K562 (cell line): ENCODE results near the gene ZC3H10. TPM values are rescaled to one million over a fixed set of nuclear protein-coding genes. Genes with fewer than 3 reads are reported as not detected.
A peak's percentile ranks its signal among the peaks of the same experiment; 100 is the strongest.

Experiments used
- ATAC-seq: fragments of 200-7000 bp; cut with Tn5 transposase; 3 replicates; pipeline ENCODE4 v1.9.1; 2020; ENCODE audit warnings: moderate library complexity
- BruUV-seq: library from RNA; stranded (reverse); fragments of 400-500 nt; replicated peaks from 2 replicates; lab custom pipeline; 2021; lab: Mats Ljungman, UMichigan
- CTCF ChIA-PET: fragments of 300-600 bp; formaldehyde crosslinking; extraction: SDS; loops from one replicate; lab custom pipeline; 2021; ENCODE audit warnings: low intra/inter-chr PET ratio; lab: Yijun Ruan, JAX
- POLR2A ChIA-PET: fragments of 300-600, 350-650 bp; sonication (Branson Sonifier 250); formaldehyde crosslinking; extraction: SDS; loops from one replicate; lab custom pipeline; 2021; ENCODE audit warnings: antibody characterized with exemption, inconsistent platforms; lab: Yijun Ruan, JAX
- DNase-seq, 4 experiments: peaks; one replicate each; pipeline versions ENCODE4 v3.0.0 to v3.0.0-alpha.2; 2011 to 2018; ENCODE audit warnings: low spot score in 3 of 4, mixed read lengths in 3 of 4; ENCODE audit errors: extremely low read depth in 1 of 4
- FAIRE-seq: peaks from 2 replicates; lab custom pipeline; 2011; peaks lifted over from hg19 to GRCh38; lab: Jason Lieb, UNC
- H2AFZ ChIP-seq: 2 replicates; pipeline ENCODE4 v1.6.0; 2011; ENCODE audit warnings: low read depth, low read length, control low read depth, inconsistent platforms
- H3K27ac ChIP-seq: fragments of 200-600 bp; 3 replicates; pipeline ENCODE4 v1.8.0; 2011; ENCODE audit warnings: low read depth, mild to moderate bottlenecking, control low read depth, inconsistent platforms, low read length, moderate library complexity, mixed read lengths; ENCODE audit errors: extremely low read depth
- H3K27me3 ChIP-seq, 2 experiments: fragments of 300-600 bp in 1 of 2; 2 replicates in 1 of 2; 3 replicates in 1 of 2; pipeline versions ENCODE4 v1.6.0 to v1.8.0; 2011; ENCODE audit warnings: inconsistent platforms in 2 of 2, low read length in 2 of 2, mild to moderate bottlenecking in 1 of 2, mixed read lengths in 1 of 2, moderate library complexity in 1 of 2; ENCODE audit not compliant: control insufficient read depth in 2 of 2, insufficient read depth in 2 of 2
- H3K36me3 ChIP-seq: fragments of 300-600 bp; 3 replicates; pipeline ENCODE4 v1.8.0; 2011; ENCODE audit warnings: mild to moderate bottlenecking, low read length, inconsistent platforms; ENCODE audit not compliant: control insufficient read depth, insufficient read depth
- H3K4me1 ChIP-seq, 2 experiments: fragments of 200-600 bp in 1 of 2; replicated peaks in 1 of 2; 2 replicates in 1 of 2; 3 replicates in 1 of 2; pipeline versions ENCODE4 v1.5.1 to v1.8.0; 2011; ENCODE audit warnings: inconsistent platforms in 2 of 2, low read length in 2 of 2, mild to moderate bottlenecking in 1 of 2, mixed read lengths in 1 of 2, moderate library complexity in 1 of 2; ENCODE audit not compliant: control insufficient read depth in 2 of 2, insufficient read depth in 2 of 2
- H3K4me2 ChIP-seq: 2 replicates; pipeline ENCODE4 v1.6.1; 2011; ENCODE audit warnings: low read length, control low read depth, inconsistent platforms, mixed read lengths; ENCODE audit not compliant: insufficient read depth
- H3K4me3 ChIP-seq: fragments of 200-600 bp; sonication (generic), shearing (Covaris generic); 2 replicates; pipeline ENCODE4 v1.5.1; 2016; ENCODE audit warnings: control low read depth, inconsistent platforms
- H3K79me2 ChIP-seq: fragments of 200-600 bp; 3 replicates; pipeline ENCODE4 v1.8.0; 2011; ENCODE audit warnings: low read length, inconsistent platforms; ENCODE audit not compliant: control insufficient read depth, insufficient read depth
- H3K9ac ChIP-seq, 2 experiments: 2 replicates each; pipeline versions ENCODE4 v1.6.0 to v1.6.1; 2011; ENCODE audit warnings: low read depth in 2 of 2, low read length in 2 of 2, control low read depth in 1 of 2, inconsistent platforms in 1 of 2, mild to moderate bottlenecking in 1 of 2, mixed read lengths in 1 of 2; ENCODE audit not compliant: insufficient read depth in 1 of 2
- H3K9me1 ChIP-seq: one replicate; pipeline ENCODE4 v1.6.0; 2011; ENCODE audit warnings: inconsistent platforms, mild to moderate bottlenecking, low read length, moderate library complexity; ENCODE audit not compliant: control insufficient read depth, insufficient read depth
- H3K9me3 ChIP-seq: replicated peaks from 2 replicates; pipeline ENCODE4 v1.5.1; 2011; ENCODE audit warnings: low read depth, low read length, inconsistent platforms; ENCODE audit not compliant: control insufficient read depth, insufficient read depth
- H4K20me1 ChIP-seq: replicated peaks from 2 replicates; pipeline ENCODE4 v1.6.1; 2011; ENCODE audit warnings: low read length, inconsistent platforms, mixed read lengths; ENCODE audit not compliant: control insufficient read depth, insufficient read depth
- ATF1 ChIP-seq, 2 experiments: fragments of 450-650 bp in 1 of 2; IDR thresholded peaks; 2 replicates each; pipeline ENCODE4 v1.6.1; 2016; ENCODE audit warnings: missing compliant biosample characterization in 1 of 2, missing genetic modification characterization in 1 of 2
- ATF7 ChIP-seq: fragments of 450-650 bp; IDR thresholded peaks from 2 replicates; pipeline ENCODE4 v1.7.1; 2014; ENCODE audit warnings: mild to moderate bottlenecking, moderate library complexity
- C11orf30 ChIP-seq: fragments of 450-650 bp; IDR thresholded peaks from 2 replicates; pipeline ENCODE4 v1.6.1; 2016; ENCODE audit warnings: low read depth, mild to moderate bottlenecking
- CBFA2T3 ChIP-seq: fragments of 450-650 bp; IDR thresholded peaks from 2 replicates; pipeline ENCODE4 v1.6.1; 2017
- CTBP1 ChIP-seq: fragments of 450-650 bp; IDR thresholded peaks from 2 replicates; pipeline ENCODE4 v1.6.1; 2016; ENCODE audit warnings: borderline replicate concordance
- ETV1 ChIP-seq: fragments of 450-650 bp; conservative IDR thresholded peaks from 2 replicates; pipeline ENCODE4 v1.6.1; 2016; ENCODE audit warnings: missing genetic modification characterization, control low read depth, low read depth, missing compliant biosample characterization
- JUND ChIP-seq, 2 experiments: IDR thresholded peaks; 2 replicates in 1 of 2; 3 replicates in 1 of 2; pipeline ENCODE4 v1.6.1; 2011; ENCODE audit warnings: borderline replicate concordance in 2 of 2, low read depth in 2 of 2, low read length in 2 of 2, improper control_type of control experiment in 1 of 2, missing biosample characterization in 1 of 2, missing genetic modification characterization in 1 of 2, missing genetic modification reagents in 1 of 2
- L3MBTL2 ChIP-seq: fragments of 450-650 bp; IDR thresholded peaks from 2 replicates; pipeline ENCODE4 v1.6.1; 2016; ENCODE audit warnings: mild to moderate bottlenecking, moderate library complexity
- MLLT1 ChIP-seq, 2 experiments: fragments of 450-650 bp; IDR thresholded peaks; 2 replicates each; pipeline ENCODE4 v1.6.1; 2016
- POLR2AphosphoS2 ChIP-seq: IDR thresholded peaks from 2 replicates; pipeline ENCODE4 v1.6.1; 2012; ENCODE audit warnings: low read length, improper control_type of control experiment
- RUNX1 ChIP-seq: sonication (generic); IDR thresholded peaks from 2 replicates; pipeline ENCODE4 v1.6.1; 2016; ENCODE audit warnings: antibody characterized with exemption, low read depth
- SAP30 ChIP-seq: fragments of 200-600 bp; sonication (generic); IDR thresholded peaks from 2 replicates; pipeline ENCODE4 v1.6.1; 2012; ENCODE audit warnings: borderline replicate concordance, low read depth, mild to moderate bottlenecking, moderate library complexity, low read length, control low read depth, inconsistent platforms; ENCODE audit not compliant: insufficient read depth, poor library complexity, severe bottlenecking
- SMAD2 ChIP-seq: fragments of 150-350 bp; IDR thresholded peaks from 2 replicates; pipeline ENCODE4 v1.6.1; 2014; ENCODE audit warnings: low read depth, mild to moderate bottlenecking, low read length
- SMARCE1 ChIP-seq: fragments of 450-650 bp; IDR thresholded peaks from 2 replicates; pipeline ENCODE4 v1.7.1; 2016; ENCODE audit warnings: mild to moderate bottlenecking
- SRF ChIP-seq, 2 experiments: fragments of 250-450, 450-650 bp in 1 of 2; sonication (Bioruptor Pico) in 1 of 2; sonication (generic) in 1 of 2; formaldehyde crosslinking; IDR thresholded peaks; 2 replicates each; pipeline versions ENCODE4 v1.5.0 to v1.5.1; 2020 to 2022; ENCODE audit warnings: mild to moderate bottlenecking in 1 of 2, missing genetic modification reagents in 1 of 2
- TAF9B ChIP-seq: fragments of 450-650 bp; IDR thresholded peaks from 2 replicates; pipeline ENCODE4 v1.6.1; 2018; ENCODE audit warnings: mild to moderate bottlenecking; ENCODE audit not compliant: partially characterized antibody
- XRCC3 ChIP-seq: fragments of 450-650 bp; IDR thresholded peaks from 2 replicates; pipeline ENCODE4 v1.6.1; 2017; ENCODE audit warnings: mild to moderate bottlenecking, moderate library complexity
- ZNF316 ChIP-seq: fragments of 450-650 bp; IDR thresholded peaks from 2 replicates; pipeline ENCODE4 v1.6.1; 2016
- ZNF444 ChIP-seq: fragments of 250-450 bp; sonication (Bioruptor Pico); IDR thresholded peaks from 2 replicates; pipeline ENCODE4 v1.4.0; 2020; ENCODE audit warnings: mild to moderate bottlenecking, moderate library complexity
- ZNF785 ChIP-seq: fragments of 250-450 bp; sonication (Bioruptor Pico); IDR thresholded peaks from 2 replicates; pipeline ENCODE4 v1.4.0; 2020; ENCODE audit warnings: mild to moderate bottlenecking
- WGBS: fragments of 100-300 bp; shearing (Covaris generic); methylation state at CpG from one replicate; pipeline ENCODE4 v1.1.6; 2016; ENCODE audit warnings: low coverage, mixed read lengths; ENCODE audit not compliant: insufficient coverage; ENCODE audit errors: missing lambda C conversion rate; 5-methylcytosine and 5-hydroxymethylcytosine counted together
- in situ Hi-C: fragments of 300-500 bp; cut with MboI; formaldehyde crosslinking; loops from 4 replicates; pipeline ENCODE4 v1.15.0; 2018; ENCODE audit warnings: inconsistent platforms, mixed read lengths
- intact Hi-C: fragments of 100-400 bp; cut with micrococcal nuclease; formaldehyde crosslinking; loops from 2 replicates; pipeline ENCODE4 v1.14.2; 2022
- polyA plus RNA-seq, 8 experiments: library from polyadenylated mRNA; depleted of rRNA in 4 of 8; stranded (reverse) in 5 of 8; unstranded in 3 of 8; fragments of >200 nt; fragmentation: Nextera tagmentation in 2 of 8; fragmentation: Illumina TruSeq in 1 of 8; extraction: Ambion mirVana in 2 of 8; extraction: Trizol in 1 of 8; gene quantifications; 2 replicates each; pipeline versions ENCODE4 v1.2.1 to v1.2.3, GENCODE V29; 2011 to 2014; ENCODE audit warnings: inconsistent platforms in 1 of 8, missing spikeins in 1 of 8
- total RNA-seq, 7 experiments: library from RNA; depleted of rRNA in 6 of 7; stranded (reverse); fragments of >200 nt in 6 of 7; fragmentation: Illumina TruSeq in 2 of 7; extraction: Trizol in 2 of 7; gene quantifications; 2 replicates each; pipeline versions ENCODE4 v1.2.1 to v1.2.3, GENCODE V29; 2011 to 2021; ENCODE audit warnings: low replicate concordance in 1 of 7
- TF ChIP-seq, protein P1 (sequence below): fragments of 250-450 bp; sonication (Bioruptor Pico); IDR thresholded peaks from 2 replicates; pipeline ENCODE4 v1.5.0; 2020; ENCODE audit warnings: mild to moderate bottlenecking

The ZC3H10 gene
- total and polyA plus RNA-seq, 9 of the 15 experiments (the other 6 are each of a cell fraction or from before 2014, with no cell fraction given), result 0.31 to 4.1 (median 1.6) TPM

DNA sequence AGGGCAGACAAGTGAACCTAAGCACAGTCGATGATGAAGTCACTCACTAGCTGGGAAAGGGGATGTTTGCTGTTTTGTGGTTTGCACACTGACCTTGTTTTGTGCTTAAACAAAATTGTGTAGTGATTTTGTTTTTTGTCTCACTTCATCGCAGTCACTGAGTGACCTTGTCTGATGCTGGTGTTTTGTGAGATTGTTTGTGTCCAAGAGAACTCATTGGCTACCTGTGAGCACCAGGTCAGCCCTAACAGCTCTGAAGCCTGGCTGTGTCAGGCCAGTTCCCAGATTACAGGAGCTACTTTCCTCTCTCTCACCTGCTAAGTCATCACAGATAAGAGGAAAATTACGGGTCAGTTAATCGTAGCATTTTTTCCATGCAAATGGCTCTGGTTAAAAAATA, 6.1 kb downstream of the ZC3H10 start:
- FAIRE-seq (no peak), DNase-seq (peak in 1 of 4 experiments; percentile 65), ATAC-seq (no peak)
- peaks cover 16% of the 10 kb centered on the region; the same call in 2 of the 3 replicates for H3K36me3 ChIP-seq
- in situ Hi-C loops (loop anchor here (10.0 kb wide), 1 partner anchor 341 kb away; the partner anchor contains the start of gene SPRYD4), intact Hi-C loops (no loop called here)
- no peaks in the 10 kb centered on the region for H3K9me1 ChIP-seq
- H2AFZ ChIP-seq, result no peak overlapping the region
- POLR2A ChIA-PET, result interaction anchor here (0.6 to 1.8 kb wide), 7 partner anchors 19 to 337 kb away, joined by 3 to 7 read pairs (median 3); partner anchors contain the start of genes RNF41 and SMARCC2
- H3K27ac ChIP-seq, result peak overlapping the region; percentile 41
- no peaks in the 10 kb centered on the region for H3K27me3 ChIP-seq
- 2% methylated on average over 4 of the region's 4 CpGs for WGBS
- peaks cover 20% of the 10 kb centered on the region for H3K79me2 ChIP-seq
- peaks cover 24 to 48% of the 10 kb centered on the region in 2 experiments for H3K4me1 ChIP-seq
- H4K20me1 ChIP-seq, result peaks cover 5% of the 10 kb centered on the region; the same call in 1 of the 2 replicates
- H3K4me2 ChIP-seq, result peak overlapping the region; percentile 36; the same call in 1 of the 2 replicates
- BruUV-seq, result no TSS peak
- H3K9me3 ChIP-seq, result no peaks in the 10 kb centered on the region
- peak overlapping the region; percentile 17 to 45; a peak in 2 of 4 replicates for H3K9ac ChIP-seq
- CTCF ChIA-PET, result no interaction called here
- H3K4me3 ChIP-seq, result no peak overlapping the region
- TF ChIP-seq XRCC3 (no peak), JUND (IDR thresholded peaks at IDR 0.05; ENCODE audit: borderline replicate concordance, low read depth, low read length) (peak; percentile 2; the same call in 1 of the 2 replicates), JUND (tag; IDR thresholded peaks at IDR 0.05; ENCODE audit: borderline replicate concordance, low read depth, low read length) (no peak), ZNF785 (no peak), ETV1 (tag) (no peak), SMAD2 (no peak), SRF (CRISPR knock-in tag; IDR thresholded peaks at IDR 0.05) (no peak), ATF7 (peak; percentile 53; the same call in 1 of the 2 replicates), ZNF316 (peak; percentile 35; the same call in 1 of the 2 replicates), SAP30 (no peak), MLLT1 (IDR thresholded peaks at IDR 0.05) (peak in 1 of 2 experiments; percentile 14; a peak in 1 of 4 replicates), ATF1 (CRISPR knock-in tag; IDR thresholded peaks at IDR 0.05) (no peak), ATF1 (tag; IDR thresholded peaks at IDR 0.05) (0 out of 2 replicates have a peak, but pooled peaks have one; percentile 21), CTBP1 (peak; percentile 69), TAF9B (no peak), CBFA2T3 (peak; percentile 59), L3MBTL2 (no peak), RUNX1 (no peak), C11orf30 (peak; percentile 51; the same call in 1 of the 2 replicates), POLR2AphosphoS2 (no peak), SMARCE1 (peak; percentile 57; the same call in 1 of the 2 replicates), ZNF444 (CRISPR knock-in tag) (no peak)
- TF ChIP-seq, protein P1, sequence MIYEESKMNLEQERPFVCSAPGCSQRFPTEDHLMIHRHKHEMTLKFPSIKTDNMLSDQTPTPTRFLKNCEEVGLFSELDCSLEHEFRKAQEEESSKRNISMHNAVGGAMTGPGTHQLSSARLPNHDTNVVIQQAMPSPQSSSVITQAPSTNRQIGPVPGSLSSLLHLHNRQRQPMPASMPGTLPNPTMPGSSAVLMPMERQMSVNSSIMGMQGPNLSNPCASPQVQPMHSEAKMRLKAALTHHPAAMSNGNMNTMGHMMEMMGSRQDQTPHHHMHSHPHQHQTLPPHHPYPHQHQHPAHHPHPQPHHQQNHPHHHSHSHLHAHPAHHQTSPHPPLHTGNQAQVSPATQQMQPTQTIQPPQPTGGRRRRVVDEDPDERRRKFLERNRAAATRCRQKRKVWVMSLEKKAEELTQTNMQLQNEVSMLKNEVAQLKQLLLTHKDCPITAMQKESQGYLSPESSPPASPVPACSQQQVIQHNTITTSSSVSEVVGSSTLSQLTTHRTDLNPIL (CRISPR knock-in tag), result no peak
